CD4-positive, CD25-positive, alpha-beta regulatory T cell (primary cell): ENCODE measurements around the gene SHC2. TPM values are rescaled to one million over a fixed set of nuclear protein-coding genes. Genes with fewer than 3 reads are reported as not detected.

ENCODE experiments used
- ATAC-seq, 2 donors: fragments of 150-1000 bp; cut with Tn5 transposase; one replicate each; pipeline ENCODE4 v1.10.0; 2021; ENCODE audit warnings: low read depth in 2 of 2, moderate number of reproducible peaks in 2 of 2, moderate library complexity in 1 of 2
- DNase-seq, 3 donors: peaks; one replicate each; pipeline versions ENCODE4 v3.0.0 to v3.0.0-alpha.2; 2012 to 2022; ENCODE audit warnings: mixed read lengths in 1 of 3
- H3K27ac ChIP-seq: one replicate; pipeline ENCODE4 v1.7.0; 2013; ENCODE audit warnings: mild to moderate bottlenecking, low read length; ENCODE audit not compliant: insufficient read depth, poor library complexity, severe bottlenecking
- H3K27me3 ChIP-seq: one replicate; pipeline ENCODE4 v1.7.0; 2013; ENCODE audit warnings: low read length; ENCODE audit not compliant: control insufficient read depth, insufficient read depth
- H3K36me3 ChIP-seq: one replicate; pipeline ENCODE4 v1.7.0; 2013; ENCODE audit warnings: mild to moderate bottlenecking, low read length, moderate library complexity; ENCODE audit not compliant: control insufficient read depth, insufficient read depth
- H3K4me1 ChIP-seq: 2 replicates; pipeline ENCODE4 v1.7.0; 2013; ENCODE audit warnings: mild to moderate bottlenecking, low read length; ENCODE audit not compliant: insufficient read depth, control insufficient read depth, poor library complexity, severe bottlenecking
- H3K4me3 ChIP-seq: one replicate; pipeline ENCODE4 v1.7.0; 2013; ENCODE audit warnings: low read depth, mild to moderate bottlenecking, low read length, moderate library complexity
- H3K9me3 ChIP-seq, 2 experiments: 1 replicate in 1 of 2; 2 replicates in 1 of 2; pipeline ENCODE4 v1.7.0; 2013; ENCODE audit warnings: low read length in 2 of 2, mild to moderate bottlenecking in 1 of 2, moderate library complexity in 1 of 2; ENCODE audit not compliant: control insufficient read depth in 2 of 2
- H3K27ac Mint-ChIP-seq, 3 donors: one replicate each; pipeline ENCODE4 v1.8.0; 2020 to 2022; ENCODE audit warnings: mild to moderate bottlenecking in 3 of 3, mixed read lengths in 3 of 3, moderate library complexity in 2 of 3
- H3K27me3 Mint-ChIP-seq: one replicate; pipeline ENCODE4 v1.8.0; 2022; ENCODE audit warnings: mild to moderate bottlenecking, mixed read lengths
- H3K36me3 Mint-ChIP-seq: one replicate; pipeline ENCODE4 v1.8.0; 2020; ENCODE audit warnings: mixed read lengths
- H3K4me1 Mint-ChIP-seq, 4 donors: one replicate each; pipeline ENCODE4 v1.8.0; 2020 to 2022; ENCODE audit warnings: mixed read lengths in 4 of 4, mild to moderate bottlenecking in 1 of 4
- H3K4me3 Mint-ChIP-seq, 4 donors: one replicate each; pipeline ENCODE4 v1.8.0; 2020 to 2022; ENCODE audit warnings: mild to moderate bottlenecking in 4 of 4, mixed read lengths in 4 of 4, moderate library complexity in 3 of 4
- H3K9me3 Mint-ChIP-seq, 7 donors: one replicate each; pipeline ENCODE4 v1.8.0; 2020 to 2022; ENCODE audit warnings: mixed read lengths in 7 of 7, mild to moderate bottlenecking in 3 of 7, moderate library complexity in 2 of 7
- polyA plus RNA-seq, 4 donors: library from polyadenylated mRNA; unstranded; fragments of 300-500 nt; fragmentation: Illumina TruSeq; gene quantifications; one replicate each; pipeline ENCODE4 v1.2.3, GENCODE V29; 2021
- total RNA-seq: library from RNA; stranded (reverse); gene quantifications from one replicate; pipeline ENCODE4 v1.2.3, GENCODE V29; 2022

Gene SHC2
- total and polyA plus RNA-seq, 5 donors from 2014 or later, result not detected

GRCh38 chr19:402786-403185, 58.0 kb downstream of the SHC2 start:
- Mint-ChIP-seq H3K4me1 (no peaks in the 10 kb centered on the region), H3K9me3 (peaks cover 0 to 3% (median 0%) of the 10 kb centered on the region in 7 donors), H3K4me3 (no peak overlapping the region), H3K36me3 (no peaks in the 10 kb centered on the region), H3K27ac (no peak overlapping the region), H3K27me3 (peaks cover 8% of the 10 kb centered on the region)
- DNase-seq (no peak), ATAC-seq (no peak)
- Histone ChIP-seq H3K9me3 (no peaks in the 10 kb centered on the region), H3K4me3 (no peak overlapping the region), H3K4me1 (no peaks in the 10 kb centered on the region), H3K27me3 (no peaks in the 10 kb centered on the region), H3K36me3 (no peaks in the 10 kb centered on the region), H3K27ac (no peak overlapping the region)

- Mint-ChIP-seq H3K9me3 (peaks cover 0 to 3% (median 0%) of the 10 kb centered on the region in 7 donors), H3K27ac (no peak overlapping the region), H3K27me3 (peaks cover 8% of the 10 kb centered on the region), H3K36me3 (no peaks in the 10 kb centered on the region), H3K4me3 (no peak overlapping the region), H3K4me1 (no peaks in the 10 kb centered on the region)
- no peak for ATAC-seq
- Histone ChIP-seq H3K4me1 (no peaks in the 10 kb centered on the region), H3K9me3 (no peaks in the 10 kb centered on the region), H3K27ac (no peak overlapping the region), H3K27me3 (no peaks in the 10 kb centered on the region), H3K36me3 (no peaks in the 10 kb centered on the region), H3K4me3 (no peak overlapping the region)
- no peak for DNase-seq
Measured at GRCh38 chr19:401866-402511, 58.8 kb downstream of the SHC2 start.

DNA sequence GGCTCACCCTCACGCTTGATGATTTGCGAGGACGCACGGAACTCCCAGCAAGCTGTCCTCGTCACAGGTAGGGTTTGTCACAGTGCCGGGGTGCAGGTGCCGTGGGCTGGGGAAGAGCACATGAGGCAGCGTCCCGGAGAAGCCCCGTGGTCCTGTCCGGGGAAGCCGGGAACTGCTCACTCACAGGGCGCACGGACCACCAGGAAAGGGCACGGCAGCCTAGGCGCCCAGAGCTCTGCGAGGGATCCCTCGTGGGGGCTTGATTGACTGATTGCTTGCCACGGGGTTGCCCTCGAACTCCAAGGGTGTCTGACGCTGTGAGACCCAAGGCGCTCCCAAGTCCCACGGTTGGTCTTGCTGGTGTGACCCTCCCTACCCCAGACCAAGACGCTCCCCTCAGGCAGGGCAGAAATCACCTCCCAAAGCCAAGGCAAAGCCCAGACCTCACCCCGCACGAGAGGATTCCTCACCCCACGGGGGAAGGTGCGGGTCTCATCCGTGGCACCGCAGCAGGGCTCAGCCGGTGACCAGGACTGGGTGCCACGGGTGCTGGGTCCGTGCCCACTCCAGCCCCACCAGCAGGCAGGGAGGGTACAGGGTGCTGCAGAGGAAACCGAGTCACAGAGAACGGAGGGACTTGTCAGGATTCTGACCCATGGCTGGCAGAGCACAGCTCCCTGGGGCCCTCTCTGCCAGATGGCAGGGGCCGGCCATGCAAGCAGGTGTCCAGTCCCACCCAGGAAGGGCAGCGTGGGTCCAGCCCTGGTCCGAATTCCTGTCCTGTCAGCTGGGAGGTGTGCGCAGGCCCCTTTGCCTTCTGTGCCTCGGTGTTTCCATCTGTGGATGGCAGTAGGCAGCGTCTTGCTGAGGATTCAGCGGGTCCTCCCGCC, 59.6 kb downstream of the SHC2 start:
- Mint-ChIP-seq H3K36me3 (no peaks in the 10 kb centered on the region), H3K4me1 (no peaks in the 10 kb centered on the region), H3K4me3 (no peak overlapping the region), H3K9me3 (peaks cover 0 to 2% (median 0%) of the 10 kb centered on the region in 7 donors), H3K27me3 (peaks cover 8% of the 10 kb centered on the region), H3K27ac (no peak overlapping the region)
- Histone ChIP-seq H3K36me3 (no peaks in the 10 kb centered on the region), H3K27ac (no peak overlapping the region), H3K9me3 (no peaks in the 10 kb centered on the region), H3K4me1 (no peaks in the 10 kb centered on the region), H3K4me3 (no peak overlapping the region), H3K27me3 (no peaks in the 10 kb centered on the region)
- DNase-seq, result no peak
- ATAC-seq, result no peak

GRCh38 chr19:399370-399769, 61.5 kb downstream of the SHC2 start:
- Histone ChIP-seq H3K27me3 (no peaks in the 10 kb centered on the region), H3K36me3 (no peaks in the 10 kb centered on the region), H3K27ac (no peak overlapping the region), H3K4me1 (no peaks in the 10 kb centered on the region), H3K9me3 (no peaks in the 10 kb centered on the region), H3K4me3 (no peak overlapping the region)
- ATAC-seq (no peak), DNase-seq (no peak)
- Mint-ChIP-seq H3K9me3 (peaks cover 0 to 4% (median 3%) of the 10 kb centered on the region in 7 donors), H3K27me3 (peaks cover 4% of the 10 kb centered on the region), H3K36me3 (no peaks in the 10 kb centered on the region), H3K27ac (no peak overlapping the region), H3K4me1 (no peaks in the 10 kb centered on the region), H3K4me3 (no peak overlapping the region)

- Histone ChIP-seq H3K36me3 (no peaks in the 10 kb centered on the region), H3K27me3 (no peaks in the 10 kb centered on the region), H3K4me1 (no peaks in the 10 kb centered on the region), H3K27ac (no peak overlapping the region), H3K4me3 (no peak overlapping the region), H3K9me3 (no peaks in the 10 kb centered on the region)
- no peak overlapping the region for H3K27ac Mint-ChIP-seq
- peak overlapping the region in 1 of 4 donors; percentile 65 for H3K4me3 Mint-ChIP-seq
- H3K36me3 Mint-ChIP-seq, result no peaks in the 10 kb centered on the region
- peaks cover 4% of the 10 kb centered on the region for H3K27me3 Mint-ChIP-seq
- H3K9me3 Mint-ChIP-seq, result peaks cover 0 to 4% (median 3%) of the 10 kb centered on the region in 7 donors
- no peaks in the 10 kb centered on the region for H3K4me1 Mint-ChIP-seq
- ATAC-seq (no peak), DNase-seq (no peak)
Measured at GRCh38 chr19:398719-399118, 62.1 kb downstream of the SHC2 start.

GRCh38 chr19:397941-398706, 62.7 kb downstream of the SHC2 start:
- peak overlapping the region in 1 of 4 donors; percentile 65 for H3K4me3 Mint-ChIP-seq
- H3K27me3 Mint-ChIP-seq, result peaks cover 4% of the 10 kb centered on the region
- Histone ChIP-seq H3K27ac (no peak overlapping the region), H3K36me3 (no peaks in the 10 kb centered on the region), H3K4me1 (no peaks in the 10 kb centered on the region), H3K9me3 (no peaks in the 10 kb centered on the region), H3K27me3 (no peaks in the 10 kb centered on the region), H3K4me3 (no peak overlapping the region)
- peaks cover 0 to 5% (median 3%) of the 10 kb centered on the region in 7 donors for H3K9me3 Mint-ChIP-seq
- DNase-seq, result no peak
- no peaks in the 10 kb centered on the region for H3K36me3 Mint-ChIP-seq
- H3K27ac Mint-ChIP-seq, result no peak overlapping the region
- no peaks in the 10 kb centered on the region for H3K4me1 Mint-ChIP-seq
- no peak for ATAC-seq

DNA sequence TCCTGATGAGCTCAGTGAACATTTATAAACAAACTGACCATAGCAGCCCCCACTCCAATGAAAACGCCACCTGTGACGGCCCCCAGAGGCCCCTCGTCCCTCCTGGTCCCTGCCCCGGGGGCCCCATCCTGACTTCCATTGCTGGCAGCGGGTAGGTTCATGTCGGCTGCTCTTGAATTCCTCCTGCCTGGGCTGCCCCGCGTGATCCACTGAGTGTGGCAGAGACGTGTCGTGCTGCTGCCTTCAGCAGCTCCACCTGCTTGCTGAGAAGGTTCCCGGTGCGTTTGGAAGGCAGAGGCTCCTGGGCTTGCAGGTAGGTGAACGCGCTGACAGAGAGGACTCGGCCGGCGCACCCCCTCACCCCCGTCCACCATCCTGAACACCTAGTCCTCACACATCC, 63.5 kb downstream of the SHC2 start:
- H3K27ac Mint-ChIP-seq, result no peak overlapping the region
- no peaks in the 10 kb centered on the region for H3K36me3 Mint-ChIP-seq
- DNase-seq, result no peak

More for the DNA sequence above, 63.5 kb downstream of the SHC2 start:
- H3K4me1 ChIP-seq, result no peaks in the 10 kb centered on the region
- Mint-ChIP-seq H3K4me1 (no peaks in the 10 kb centered on the region), H3K9me3 (peaks cover 0 to 8% (median 3%) of the 10 kb centered on the region in 7 donors), H3K27me3 (peaks cover 3% of the 10 kb centered on the region), H3K4me3 (no peak overlapping the region)
- H3K27ac ChIP-seq, result no peak overlapping the region
- H3K36me3 ChIP-seq, result no peaks in the 10 kb centered on the region
- no peak overlapping the region for H3K4me3 ChIP-seq
- ATAC-seq, result no peak
- no peaks in the 10 kb centered on the region for H3K9me3 ChIP-seq
- H3K27me3 ChIP-seq, result no peaks in the 10 kb centered on the region
